CD1c-positive myeloid dendritic cell (primary cell): ENCODE results near the gene PIEZO2.

ENCODE experiments used
- DNase-seq: peaks from one replicate; pipeline ENCODE4 v3.0.0-alpha.2; 2016; ENCODE audit errors: extremely low spot score

The PIEZO2 gene

DNA sequence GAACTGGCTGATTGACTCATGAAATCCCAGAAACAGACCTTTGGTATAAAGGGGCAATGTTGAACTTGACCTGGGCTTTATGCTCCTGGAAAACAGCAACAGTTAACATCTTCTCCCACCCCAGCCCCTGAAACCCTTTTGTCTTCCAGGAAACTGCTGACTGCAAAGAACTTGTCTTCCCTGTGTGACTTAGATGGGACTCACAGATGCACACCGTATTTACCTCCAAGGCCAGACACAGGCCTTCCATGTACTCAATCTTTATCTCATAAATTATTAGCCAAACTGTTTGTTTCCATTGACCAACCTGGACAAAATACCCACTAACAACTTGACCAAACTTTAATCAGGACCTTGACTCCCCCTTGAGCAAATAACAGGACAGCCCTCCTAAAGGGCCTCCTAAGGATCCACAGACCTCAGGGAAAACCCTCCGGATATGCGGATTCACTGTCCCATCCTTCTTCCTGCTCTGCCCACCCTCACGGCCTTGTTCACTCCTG, 36.3 kb downstream of the PIEZO2 start:
- no peak for DNase-seq

DNA sequence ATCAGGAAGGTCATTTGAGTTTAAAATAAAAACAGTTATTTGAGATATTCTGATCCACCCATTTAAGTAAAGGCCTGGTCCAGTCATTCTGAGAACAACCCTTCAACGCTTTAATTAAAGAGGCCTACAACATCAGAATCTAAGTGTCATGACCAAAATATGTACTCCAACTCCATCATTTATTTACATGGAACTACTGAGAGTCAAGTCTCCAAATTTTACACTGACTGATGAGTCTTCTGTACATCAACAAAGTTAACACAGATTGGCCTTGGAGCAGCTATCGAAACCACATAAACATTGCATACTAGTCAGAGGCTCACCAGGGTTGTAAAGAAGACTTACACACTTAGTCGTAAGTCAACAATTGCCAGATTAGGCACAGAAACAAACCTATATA, 37.1 kb downstream of the PIEZO2 start:
- no peak for DNase-seq

DNA sequence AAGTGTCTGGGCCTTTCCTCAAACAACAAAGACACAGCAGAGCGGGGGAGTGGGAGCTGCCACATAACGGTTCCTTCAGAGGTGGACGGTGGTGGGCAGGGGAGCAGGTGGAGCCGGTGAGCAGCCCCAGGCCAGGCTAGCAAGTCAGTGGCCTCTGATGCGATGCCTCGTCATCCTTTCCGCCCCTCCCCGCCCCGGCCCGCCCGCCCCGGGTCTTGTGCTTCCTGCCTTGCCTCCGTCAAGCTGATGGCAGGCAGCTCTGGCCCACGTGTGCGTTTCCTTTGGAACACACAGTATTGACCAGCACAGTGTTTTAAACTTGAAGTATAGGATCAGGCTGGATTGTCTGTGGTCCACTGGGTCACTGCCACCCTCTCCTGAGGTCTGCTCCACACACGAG, 38.9 kb downstream of the PIEZO2 start:
- no peak for DNase-seq

DNA sequence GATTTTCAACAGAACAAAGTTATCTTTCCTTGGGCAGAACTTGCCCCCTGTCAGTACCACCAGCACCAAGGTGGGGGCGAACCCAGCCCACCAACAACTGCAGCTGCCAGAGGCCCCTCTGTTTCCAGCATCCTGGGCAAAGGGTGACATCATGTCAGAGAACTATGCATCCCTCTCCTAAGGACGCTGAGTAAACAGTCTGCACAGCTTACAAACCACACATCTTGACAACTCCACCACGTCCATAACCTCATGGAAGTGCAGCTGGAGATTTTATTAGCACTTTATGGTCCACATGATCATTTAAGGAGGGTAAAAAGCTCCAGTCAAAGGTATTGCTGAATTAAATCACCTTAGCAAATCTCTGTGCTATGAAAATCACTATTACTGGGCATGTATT, 40.4 kb downstream of the PIEZO2 start:
- no peak for DNase-seq

DNA sequence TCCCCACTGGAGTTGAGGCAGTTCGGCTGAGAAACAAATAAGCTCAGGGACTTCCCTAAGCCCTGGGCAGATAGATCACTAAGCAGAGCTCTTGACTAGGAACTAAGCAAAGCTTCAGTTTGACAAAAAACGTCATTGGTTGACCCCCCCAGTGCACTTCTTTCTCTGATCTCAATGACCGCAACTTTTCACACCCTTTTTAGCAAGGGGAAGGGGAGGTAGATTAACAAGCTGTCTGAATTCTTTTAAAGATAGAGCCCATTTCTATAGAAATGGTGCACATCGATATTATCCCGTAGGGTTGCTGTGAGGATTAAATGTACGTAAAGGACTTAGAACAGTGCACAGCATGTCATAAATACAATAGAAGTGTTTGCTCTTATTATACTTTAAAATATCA, 42.5 kb downstream of the PIEZO2 start:
- no peak for DNase-seq

DNA sequence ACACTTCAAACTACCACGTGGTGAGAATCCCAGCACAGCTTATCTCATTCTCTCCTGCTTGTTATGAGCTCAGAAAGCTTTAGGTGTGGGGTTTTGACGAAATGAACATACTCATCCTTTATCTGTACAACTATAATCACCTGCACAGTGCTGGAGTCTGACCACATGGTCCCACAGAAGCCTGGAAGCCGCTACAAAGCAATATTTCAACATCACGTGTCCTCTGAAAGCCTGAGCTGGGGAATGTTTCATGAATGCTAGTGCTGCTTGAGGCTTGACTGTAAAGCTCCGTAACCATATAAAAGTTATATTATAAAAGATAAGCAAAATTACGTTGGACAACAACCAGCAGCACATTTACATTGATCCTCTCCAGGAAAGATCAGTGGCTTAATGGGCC, 43.9 kb downstream of the PIEZO2 start:
- no peak for DNase-seq

DNA sequence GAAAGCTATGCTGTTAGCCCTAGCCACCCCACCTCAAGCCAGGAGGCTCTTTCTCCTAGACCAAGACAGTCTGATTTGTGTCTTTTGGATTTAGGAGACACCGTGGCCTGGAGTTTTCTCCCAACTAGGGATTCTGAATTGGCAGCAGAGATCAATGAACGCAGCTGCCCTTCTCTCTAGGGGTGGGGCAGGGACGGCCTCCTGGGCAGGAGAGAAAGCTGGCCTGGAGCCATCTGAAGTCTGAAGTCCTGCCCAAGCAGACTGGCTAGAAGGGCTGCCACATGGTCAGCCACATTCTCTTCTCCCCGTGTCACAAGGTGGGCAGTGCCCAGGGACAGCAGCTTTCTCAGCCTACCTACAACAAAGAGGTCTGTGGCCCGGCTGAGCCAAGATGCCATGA, 45.1 kb downstream of the PIEZO2 start:
- DNase-seq, result no peak

DNA sequence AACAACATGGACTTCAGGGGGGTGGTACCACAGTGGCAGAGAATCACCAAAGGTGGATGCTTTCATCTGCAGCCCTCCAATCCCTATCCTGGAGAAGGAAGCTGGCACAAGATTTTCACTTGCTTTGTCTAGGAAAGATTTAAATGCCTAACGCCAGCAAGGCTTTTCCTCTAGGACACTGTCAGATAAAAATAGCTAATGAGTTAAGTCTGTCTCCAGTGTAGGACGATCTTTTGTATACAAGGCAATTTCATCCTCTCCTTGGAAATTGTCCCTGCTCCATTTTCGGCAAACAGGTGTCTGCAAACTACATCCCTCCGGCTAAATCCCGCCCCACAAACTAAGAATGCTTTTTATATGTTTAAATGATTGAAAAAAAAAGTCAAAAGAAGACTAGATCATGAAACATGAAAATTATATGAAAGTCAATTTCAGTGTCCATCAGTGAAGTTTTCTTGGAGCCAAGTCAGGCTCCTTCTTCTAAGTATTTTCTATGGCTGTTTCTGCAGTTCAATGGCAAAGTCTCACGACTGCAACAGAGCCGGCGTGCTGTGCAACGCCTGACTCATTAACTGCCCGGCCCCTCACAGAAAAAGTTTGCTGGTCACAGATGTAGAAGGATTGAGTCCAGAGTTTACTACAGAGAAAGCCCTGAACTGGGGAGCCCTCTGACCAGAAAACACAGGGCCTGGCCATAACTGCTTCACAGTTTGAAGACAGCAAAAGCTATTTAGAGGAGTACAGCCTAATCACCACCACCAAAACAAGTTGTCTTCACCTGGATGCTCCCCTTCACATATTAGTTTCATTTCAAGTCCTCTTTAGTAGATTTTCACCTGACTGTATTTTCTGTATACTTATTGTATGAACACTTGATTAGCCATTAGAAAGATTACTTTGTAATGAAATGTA, 52.3 kb downstream of the PIEZO2 start:
- no peak for DNase-seq

DNA sequence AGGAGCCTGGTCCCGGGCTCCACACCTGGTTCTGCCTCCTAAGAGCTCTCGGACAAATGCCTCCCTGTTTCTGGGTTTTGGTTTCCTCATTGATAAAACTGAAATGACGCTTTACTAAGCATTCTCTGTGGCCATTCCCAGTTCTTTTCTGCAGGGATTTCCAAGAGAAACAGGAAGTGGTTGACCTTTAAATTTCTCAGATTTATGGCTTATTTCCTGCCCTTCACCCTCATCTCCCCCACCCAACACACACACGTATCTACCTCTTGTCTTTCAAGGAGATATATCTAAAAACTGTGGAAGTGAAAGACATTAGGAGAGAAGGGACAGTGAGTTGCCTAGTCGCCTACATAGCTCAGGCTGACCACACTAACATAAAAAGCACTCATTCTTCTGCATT, 53.0 kb downstream of the PIEZO2 start:
- DNase-seq, result no peak

DNA sequence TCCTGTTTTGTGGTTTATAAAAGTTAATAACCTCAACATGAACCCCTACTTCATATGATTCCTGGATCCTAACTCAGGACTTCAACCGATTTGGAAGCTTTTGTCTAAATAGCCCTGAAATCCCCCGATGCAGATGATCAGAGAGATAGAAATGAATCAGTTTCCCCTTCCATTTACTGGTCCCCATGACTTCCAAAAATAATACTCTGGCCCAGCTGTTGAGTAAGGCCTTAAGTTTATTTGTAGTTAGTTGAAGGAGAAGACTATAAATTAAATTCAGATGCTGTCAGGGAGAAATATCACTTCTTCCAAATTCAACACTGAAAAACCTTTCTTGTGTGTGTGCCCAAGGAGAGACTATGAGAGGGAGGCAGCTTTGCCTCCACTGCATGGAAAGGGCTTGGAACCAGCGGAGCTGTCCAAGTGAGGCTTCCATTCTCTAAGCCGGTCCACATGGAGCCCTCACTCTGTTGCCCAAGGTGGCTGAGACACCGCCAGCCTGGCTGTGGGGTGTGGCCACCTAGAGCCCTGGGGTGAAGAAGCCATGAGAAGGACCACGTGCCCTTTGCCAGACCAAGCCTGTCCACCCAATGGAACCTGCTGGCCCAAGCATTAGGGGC, 53.6 kb downstream of the PIEZO2 start:
- DNase-seq, result no peak

DNA sequence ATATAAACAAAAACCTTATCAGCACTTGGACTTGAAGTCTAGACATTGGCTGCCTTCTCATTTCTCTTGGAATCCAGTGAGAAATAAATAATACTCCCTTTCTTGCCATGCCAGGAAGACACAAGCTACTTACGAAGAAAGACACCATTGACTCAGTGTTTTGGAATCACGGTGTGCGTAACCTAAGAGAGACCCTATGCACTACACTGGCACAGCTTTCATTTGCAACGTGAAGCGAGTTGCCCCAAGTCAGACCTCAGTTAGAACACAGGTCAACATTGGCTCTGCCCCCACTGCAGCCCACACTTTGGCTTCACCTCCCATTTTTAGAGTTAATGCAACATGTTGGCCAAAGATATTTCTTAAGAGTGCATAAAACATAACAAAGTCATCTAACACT, 54.2 kb downstream of the PIEZO2 start:
- DNase-seq, result no peak

DNA sequence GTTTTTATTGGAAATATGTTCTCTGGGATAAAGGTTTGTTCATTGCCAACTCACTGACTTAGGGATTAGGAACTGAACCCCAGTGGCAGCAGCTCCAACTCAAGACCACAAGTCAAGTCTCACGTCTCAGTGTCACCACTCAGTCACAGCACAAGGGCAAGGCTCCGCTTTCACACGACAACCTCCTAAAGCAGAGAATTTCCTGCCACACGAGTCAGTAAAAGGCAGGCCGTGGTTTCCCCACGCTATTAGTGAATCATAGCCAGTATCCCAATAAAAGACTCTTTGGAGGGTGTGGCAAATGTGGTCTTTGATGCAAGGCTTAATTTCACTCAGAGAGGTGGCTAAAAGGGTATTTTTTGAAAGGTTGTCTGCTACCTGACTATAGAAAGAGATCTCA, 57.6 kb downstream of the PIEZO2 start:
- DNase-seq, result no peak

DNA sequence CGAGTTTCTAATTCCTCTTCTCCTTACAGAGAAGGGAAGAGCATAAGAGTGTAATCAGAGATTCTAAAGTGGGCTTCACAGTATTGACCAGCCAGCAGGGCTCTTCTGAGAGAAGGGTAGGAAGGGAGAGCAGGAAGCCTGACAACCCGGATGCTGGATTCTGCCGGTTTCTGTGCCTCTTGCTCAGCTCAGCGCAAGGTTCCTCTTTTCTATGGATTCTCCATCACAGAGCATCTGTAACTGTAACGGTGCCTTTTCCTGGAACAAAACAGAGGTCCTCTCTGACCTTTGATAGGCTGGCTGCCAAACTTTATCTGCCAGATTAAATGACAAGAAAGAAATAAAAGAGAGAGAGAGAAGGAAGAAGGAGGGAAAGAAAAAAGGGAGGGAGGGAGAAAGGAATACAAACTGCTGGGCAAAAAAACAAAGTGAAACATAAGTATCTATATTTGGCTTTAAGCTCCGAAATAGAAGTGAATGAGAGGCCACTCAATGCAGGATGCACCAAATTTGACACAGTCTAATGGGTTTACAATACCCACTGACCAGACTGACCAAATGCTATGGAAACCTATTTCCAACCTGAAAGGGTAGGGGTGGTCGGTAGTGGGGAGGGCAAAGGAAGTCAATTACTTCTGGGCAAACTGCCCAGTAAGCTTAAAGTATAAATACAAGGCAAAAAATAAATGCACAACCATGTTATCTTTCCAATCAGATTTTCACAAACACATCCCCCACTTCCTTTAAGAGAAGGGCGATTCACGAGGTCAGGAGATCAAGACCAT, 59.2 kb downstream of the PIEZO2 start:
- DNase-seq, result no peak

DNA sequence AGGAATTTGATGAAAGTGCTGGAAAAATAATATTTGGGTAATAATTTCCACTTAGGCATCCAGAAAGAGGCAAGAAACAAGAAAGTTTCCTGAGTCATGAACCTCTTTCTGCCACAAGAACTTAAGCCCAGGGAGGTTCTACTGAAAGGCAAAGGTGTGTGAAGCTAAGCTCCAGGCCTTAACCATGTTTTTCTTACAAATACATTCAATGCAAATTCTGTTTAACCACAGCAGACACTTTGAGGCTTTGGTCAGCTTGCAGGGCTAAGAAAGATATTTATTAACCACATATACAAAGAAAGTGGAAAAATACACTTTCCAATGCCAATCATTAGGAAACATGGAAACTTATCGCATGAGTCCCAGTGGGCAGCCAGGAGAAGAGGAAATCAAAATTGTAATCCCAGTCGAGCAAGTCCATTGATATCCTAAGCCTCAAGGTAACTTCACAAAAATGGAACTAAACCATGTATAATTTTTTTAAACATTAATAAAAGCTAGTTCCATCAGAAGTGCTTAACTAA, 68.3 kb downstream of the PIEZO2 start:
- DNase-seq, result no peak

DNA sequence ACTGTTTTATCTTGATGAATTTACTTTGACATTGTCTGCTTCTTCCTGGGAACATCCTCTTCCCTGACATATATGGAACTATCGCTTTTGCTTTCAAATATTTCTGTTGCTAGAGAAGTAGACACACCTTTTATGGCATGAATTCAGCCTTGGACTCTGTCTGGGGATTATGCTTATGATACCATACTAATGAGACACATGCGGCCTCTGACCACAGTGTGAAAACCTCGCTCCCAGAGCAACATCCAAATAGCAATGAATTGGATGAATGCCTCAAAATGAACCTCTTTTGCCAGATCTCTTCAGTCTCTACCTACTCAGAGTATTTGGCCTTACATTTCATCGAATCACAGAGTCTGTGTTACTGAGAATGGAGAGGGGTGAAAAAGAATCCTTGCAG, 70.9 kb downstream of the PIEZO2 start:
- no peak for DNase-seq

DNA sequence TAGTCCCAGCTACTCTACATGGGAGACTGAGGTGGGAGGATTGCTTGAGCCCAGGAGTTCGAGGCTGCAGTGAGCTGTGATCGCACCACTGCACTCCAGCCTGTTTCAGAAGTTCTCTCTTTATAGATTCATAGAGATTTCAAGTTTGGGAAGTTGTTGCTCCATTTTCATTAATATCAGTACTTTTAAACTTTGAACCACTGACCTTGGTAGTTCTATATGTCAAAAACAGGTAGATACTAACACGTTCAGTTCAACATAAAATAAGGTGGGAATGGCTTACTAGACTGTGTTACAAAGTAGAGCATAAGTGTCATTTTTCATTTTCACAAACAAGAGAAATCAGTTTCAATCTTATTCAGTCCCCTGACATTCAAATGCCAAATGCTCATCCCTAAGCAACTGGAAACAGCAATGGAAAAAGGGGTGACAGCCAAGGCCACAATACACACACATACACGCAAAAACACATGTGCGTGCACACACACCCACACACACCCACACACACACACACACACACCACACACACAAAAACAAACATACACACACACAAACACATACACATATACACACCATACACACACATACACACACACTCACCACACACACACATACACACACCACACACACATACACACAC, 71.7 kb downstream of the PIEZO2 start:
- DNase-seq, result no peak

DNA sequence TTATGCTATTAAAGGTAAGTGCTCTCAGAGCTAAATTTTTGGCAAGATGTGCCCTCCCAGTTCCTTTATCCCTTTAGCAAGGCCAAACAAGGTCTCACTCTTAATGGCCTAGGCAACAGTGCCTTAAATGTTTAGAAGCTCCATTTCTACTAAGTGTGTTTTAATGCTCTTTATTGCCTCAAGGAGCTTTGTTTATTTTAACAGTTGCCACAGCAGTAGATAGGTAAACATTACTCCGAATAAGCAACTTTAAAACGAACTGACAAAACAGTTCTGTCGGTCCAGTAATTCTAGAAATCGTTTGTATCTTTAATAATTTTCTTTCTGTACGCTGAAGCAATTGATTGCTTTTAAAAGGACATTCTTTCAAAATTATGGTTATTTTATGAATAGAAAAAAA, 74.5 kb downstream of the PIEZO2 start:
- no peak for DNase-seq

DNA sequence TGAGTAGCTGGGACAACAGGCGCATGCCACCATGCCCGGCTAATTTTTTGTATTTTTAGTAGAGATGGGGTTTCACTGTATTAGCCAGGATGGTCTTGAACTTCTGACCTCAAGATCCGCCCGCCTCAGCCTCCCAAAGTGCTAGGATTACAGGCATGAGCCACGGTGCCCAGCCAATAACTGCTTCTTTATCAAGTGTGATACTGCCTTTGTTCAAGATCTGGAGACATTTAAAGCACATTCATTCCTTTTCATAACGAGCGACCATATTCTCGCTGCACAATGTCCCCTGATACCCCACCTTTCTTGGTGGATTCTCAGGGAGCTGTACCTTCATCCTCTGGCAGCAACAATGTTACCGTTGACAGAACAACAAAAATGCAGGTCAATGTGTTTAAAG, 75.4 kb downstream of the PIEZO2 start:
- no peak for DNase-seq

DNA sequence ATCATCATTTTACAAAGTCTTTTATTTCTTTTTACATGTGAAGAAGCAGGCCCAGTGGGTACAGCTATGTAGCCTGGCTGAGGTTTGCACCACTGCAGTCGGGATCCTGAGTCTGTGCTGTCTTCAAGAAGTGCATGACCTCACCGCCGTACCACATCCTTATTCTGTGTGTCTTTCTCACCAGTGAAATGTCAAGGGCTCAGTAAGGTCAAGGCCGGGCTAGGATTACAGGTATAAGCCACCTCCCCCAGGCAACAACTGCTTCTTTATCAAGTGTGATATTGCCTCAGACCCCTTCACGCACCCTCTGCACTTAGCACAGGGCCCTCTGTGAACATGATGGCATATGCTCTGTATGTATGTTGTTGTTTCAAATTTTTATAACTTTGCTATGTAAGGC, 76.7 kb downstream of the PIEZO2 start:
- no peak for DNase-seq

DNA sequence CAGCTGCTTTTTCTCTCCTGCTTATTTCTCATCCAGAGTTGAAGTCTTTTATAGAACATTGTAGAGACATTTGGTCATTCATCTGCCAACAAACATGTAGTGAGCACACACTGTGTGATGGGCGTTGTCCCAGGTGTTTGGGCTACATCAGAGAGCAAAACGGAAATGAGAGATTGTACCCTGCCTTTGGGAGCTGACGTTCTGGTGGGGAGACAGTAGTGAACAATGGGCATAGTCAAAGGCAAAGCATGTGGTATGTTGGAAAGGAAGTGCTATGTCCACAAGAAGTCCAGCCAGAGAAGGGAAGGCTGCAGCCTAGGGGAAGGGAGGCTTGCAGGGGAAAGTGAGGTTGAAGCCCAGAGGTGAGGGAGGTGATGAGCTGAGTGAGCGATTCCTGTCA, 78.1 kb downstream of the PIEZO2 start:
- DNase-seq, result no peak

DNA sequence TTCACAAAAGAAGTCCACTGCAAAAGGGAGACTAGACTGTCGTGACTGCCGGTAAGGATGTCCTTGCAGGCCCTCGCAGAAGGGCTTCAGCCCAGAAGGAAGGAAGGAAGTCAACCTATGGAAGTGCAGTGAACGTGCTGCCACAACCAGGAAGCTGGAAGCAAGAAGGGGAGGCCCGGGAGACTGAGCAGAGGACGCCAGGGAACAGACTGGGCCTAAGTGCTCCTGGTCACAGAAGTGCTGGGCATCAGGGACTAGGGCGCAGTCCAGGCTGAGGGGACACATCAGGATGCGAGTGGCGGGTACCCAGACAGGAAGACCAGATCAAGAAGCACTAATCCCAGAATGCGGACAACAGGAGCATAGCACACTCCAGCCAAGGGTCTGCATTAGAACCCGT, 78.8 kb downstream of the PIEZO2 start:
- DNase-seq, result no peak

DNA sequence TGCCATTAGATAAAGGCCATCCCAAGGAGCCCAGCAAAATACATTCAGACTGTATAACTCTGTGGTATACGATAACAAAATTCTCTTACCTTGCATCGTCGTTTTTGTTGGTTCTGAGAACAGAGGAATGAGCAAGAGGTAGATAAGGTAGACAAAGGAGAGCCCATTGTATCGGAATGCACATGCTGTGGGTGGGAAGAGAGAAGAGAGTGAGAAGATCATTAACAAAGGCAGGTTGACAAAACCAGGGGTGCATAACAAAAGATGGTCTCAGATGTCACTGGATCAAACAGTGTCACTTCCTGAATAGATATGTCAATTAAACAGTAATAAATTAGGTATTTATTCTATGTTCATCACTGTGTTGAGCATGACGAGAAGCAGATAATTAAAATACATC, 83.3 kb downstream of the PIEZO2 start:
- DNase-seq, result no peak
